ENCODE data around the gene KLK3.

The KLK3 gene

DNA sequence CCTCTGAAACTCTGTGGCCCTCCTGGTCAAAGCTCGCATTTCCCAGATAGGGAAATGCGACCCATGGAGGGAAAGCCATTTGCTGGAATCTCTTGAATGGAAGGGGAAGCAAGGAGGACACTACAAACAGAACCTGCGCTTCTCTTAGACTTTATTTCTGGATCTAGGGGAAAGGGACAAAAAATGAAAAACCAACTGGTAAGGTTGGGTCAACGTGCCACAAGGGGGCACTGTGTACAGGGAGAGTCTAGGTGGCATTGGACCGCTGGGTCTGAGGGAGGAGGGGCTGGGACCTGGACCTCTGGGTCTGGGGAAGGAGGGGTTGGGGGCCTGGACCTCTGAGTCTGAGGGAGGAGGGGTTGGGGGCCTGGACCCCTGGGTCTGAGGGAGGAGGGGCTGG is 51.5 kb downstream of the KLK3 start:
- no peak for DNase-seq

GRCh38 chr19:50908336-50908735 is 53.6 kb downstream of the KLK3 start:
- no peak for DNase-seq

GRCh38 chr19:50909240-50910070 is 54.7 kb downstream of the KLK3 start:
- peak; percentile 53 for DNase-seq
